IMR-90 (cell line): ENCODE measurements around the gene NDUFB3.

ENCODE experiments used
- CTCF ChIP-seq: conservative IDR thresholded peaks from 2 replicates; pipeline ENCODE4 v1.5.1; 2012; ENCODE audit warnings: mild to moderate bottlenecking, low read depth, low read length, improper control_type of control experiment
- MAFK ChIP-seq: IDR thresholded peaks from 2 replicates; pipeline ENCODE4 v1.6.1; 2012; ENCODE audit warnings: low read depth, low read length, improper control_type of control experiment
- MAZ ChIP-seq: IDR thresholded peaks from 2 replicates; pipeline ENCODE4 v1.6.1; 2012; ENCODE audit warnings: low read depth, mild to moderate bottlenecking, low read length, improper control_type of control experiment, moderate library complexity, borderline replicate concordance
- MXI1 ChIP-seq: IDR thresholded peaks from 2 replicates; pipeline ENCODE4 v1.6.1; 2012; ENCODE audit warnings: low read depth, mild to moderate bottlenecking, low read length, moderate library complexity, borderline replicate concordance
- NFE2L2 ChIP-seq: fragments of 150-350 bp; IDR thresholded peaks from 2 replicates; pipeline ENCODE4 v1.6.1; 2016; ENCODE audit warnings: low read depth, mild to moderate bottlenecking, low read length
- POLR2A ChIP-seq: IDR thresholded peaks from 2 replicates; pipeline ENCODE4 v1.6.1; 2012; ENCODE audit warnings: mild to moderate bottlenecking, low read depth, low read length
- SMC3 ChIP-seq: fragments of 150-350 bp; IDR thresholded peaks from 2 replicates; pipeline ENCODE4 v1.6.1; 2016; ENCODE audit warnings: low read depth, mild to moderate bottlenecking, antibody characterized with exemption, low read length, moderate library complexity
- USF2 ChIP-seq: fragments of 150-350 bp; IDR thresholded peaks from 2 replicates; pipeline ENCODE4 v1.6.1; 2017; ENCODE audit warnings: mild to moderate bottlenecking, antibody characterized with exemption, low read length, low read depth

DNA sequence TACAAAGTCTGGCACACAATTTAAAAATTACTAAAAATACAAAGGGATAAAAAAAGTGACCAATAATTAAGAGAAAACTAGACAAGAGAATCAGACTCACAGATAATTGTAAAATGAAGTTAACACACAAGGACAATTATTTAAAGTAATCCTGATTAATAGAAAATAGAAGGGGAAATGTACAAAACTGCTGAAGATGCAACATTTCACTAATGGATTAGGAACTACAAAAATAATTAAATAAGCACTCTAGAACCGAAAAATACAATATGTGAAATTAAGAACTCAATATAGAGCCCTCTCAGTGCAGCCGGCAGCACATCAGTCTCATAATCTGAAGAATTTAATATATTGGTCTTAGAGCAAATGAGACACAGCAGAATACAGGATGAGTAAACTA lies 24.9 kb upstream of the NDUFB3 start:
- TF ChIP-seq MAFK (peak; percentile 37; the same call in 1 of the 2 replicates), MXI1 (no peak), CTCF (no peak), NFE2L2 (no peak), POLR2A (no peak), MAZ (no peak), USF2 (no peak), SMC3 (no peak)
